Lower lobe of right lung (tissue), 2 donors: ENCODE data around the gene CYBA. TPM values are rescaled to one million over a fixed set of nuclear protein-coding genes. Genes with fewer than 3 reads are reported as not detected.

ENCODE experiments used
- ATAC-seq, 2 donors: fragments of 200-7000 bp; cut with Tn5 transposase; one replicate each; pipeline ENCODE4 v1.9.1; 2020 to 2022; ENCODE audit warnings: mild to moderate bottlenecking in 2 of 2, moderate library complexity in 2 of 2
- DNase-seq: peaks from one replicate; pipeline ENCODE4 v3.0.0-alpha.2; 2020
- H3K27ac ChIP-seq: fragments of 200-600 bp; one replicate; pipeline ENCODE4 v1.8.0; 2022
- H3K27me3 ChIP-seq: fragments of 200-600 bp; one replicate; pipeline ENCODE4 v1.8.0; 2022; ENCODE audit warnings: low read depth
- H3K36me3 ChIP-seq: fragments of 200-600 bp; one replicate; pipeline ENCODE4 v1.8.0; 2022; ENCODE audit warnings: mild to moderate bottlenecking
- H3K4me1 ChIP-seq: fragments of 200-600 bp; one replicate; pipeline ENCODE4 v1.8.0; 2022
- H3K4me3 ChIP-seq: fragments of 200-600 bp; one replicate; pipeline ENCODE4 v1.8.0; 2022; ENCODE audit warnings: mild to moderate bottlenecking
- H3K9me3 ChIP-seq: fragments of 200-600 bp; one replicate; pipeline ENCODE4 v1.8.0; 2022
- intact Hi-C: fragments of 100-400 bp; cut with DNase I; formaldehyde crosslinking; loops from one replicate; pipeline ENCODE4 v1.11.0; 2022
- total RNA-seq: library from RNA; stranded (reverse); fragmentation: NEBNext Ultra II Directional; extraction: Animal tissue kit (Norgen Biotek cat#: 25700); gene quantifications from one replicate; pipeline ENCODE4 v1.2.1, GENCODE V29; 2021
- TF ChIP-seq, protein P1 (sequence below): fragments of 200-600 bp; IDR thresholded peaks from one replicate; pipeline ENCODE4 v1.8.0; 2022; ENCODE audit warnings: antibody characterized with exemption, mild to moderate bottlenecking
- donor health status: DM: no; HTN: yes; CAD: no; lungs with severe emphysema.

Gene CYBA
- total RNA-seq, 1 donor from 2014 or later = 371 TPM

DNA sequence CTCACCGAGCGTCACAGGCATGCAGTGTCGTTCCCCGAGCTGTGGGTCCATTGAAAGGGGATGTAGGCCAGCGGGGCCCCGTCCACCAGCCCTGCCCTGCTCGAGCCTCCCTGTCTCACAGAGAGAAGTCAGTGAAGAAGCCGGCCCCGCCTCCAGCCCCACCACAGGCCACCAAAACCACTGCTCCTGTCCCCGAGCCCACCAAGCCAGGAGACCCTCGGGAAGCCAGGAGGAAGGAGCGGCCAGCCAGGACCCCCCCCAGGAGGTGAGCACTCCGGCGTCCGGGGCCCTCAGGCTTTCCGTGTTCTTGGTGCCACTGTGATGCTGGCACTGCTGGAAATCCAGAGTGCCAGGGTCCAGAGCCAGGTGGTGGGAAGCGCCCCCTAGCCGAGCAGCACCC, 26.4 kb downstream of the CYBA start:
- Histone ChIP-seq H3K27ac (no peak overlapping the region), H3K27me3 (no peaks in the 10 kb centered on the region), H3K4me3 (no peak overlapping the region), H3K36me3 (peaks cover 86% of the 10 kb centered on the region), H3K9me3 (no peaks in the 10 kb centered on the region), H3K4me1 (no peaks in the 10 kb centered on the region)
- TF ChIP-seq, protein P1, sequence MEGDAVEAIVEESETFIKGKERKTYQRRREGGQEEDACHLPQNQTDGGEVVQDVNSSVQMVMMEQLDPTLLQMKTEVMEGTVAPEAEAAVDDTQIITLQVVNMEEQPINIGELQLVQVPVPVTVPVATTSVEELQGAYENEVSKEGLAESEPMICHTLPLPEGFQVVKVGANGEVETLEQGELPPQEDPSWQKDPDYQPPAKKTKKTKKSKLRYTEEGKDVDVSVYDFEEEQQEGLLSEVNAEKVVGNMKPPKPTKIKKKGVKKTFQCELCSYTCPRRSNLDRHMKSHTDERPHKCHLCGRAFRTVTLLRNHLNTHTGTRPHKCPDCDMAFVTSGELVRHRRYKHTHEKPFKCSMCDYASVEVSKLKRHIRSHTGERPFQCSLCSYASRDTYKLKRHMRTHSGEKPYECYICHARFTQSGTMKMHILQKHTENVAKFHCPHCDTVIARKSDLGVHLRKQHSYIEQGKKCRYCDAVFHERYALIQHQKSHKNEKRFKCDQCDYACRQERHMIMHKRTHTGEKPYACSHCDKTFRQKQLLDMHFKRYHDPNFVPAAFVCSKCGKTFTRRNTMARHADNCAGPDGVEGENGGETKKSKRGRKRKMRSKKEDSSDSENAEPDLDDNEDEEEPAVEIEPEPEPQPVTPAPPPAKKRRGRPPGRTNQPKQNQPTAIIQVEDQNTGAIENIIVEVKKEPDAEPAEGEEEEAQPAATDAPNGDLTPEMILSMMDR = no peak
- DNase-seq (no peak), ATAC-seq (no peak)
- intact Hi-C loops = no loop called here

GRCh38 chr16:88623858-88624257, 27.0 kb downstream of the CYBA start:
- TF ChIP-seq, protein P1 = no peak
- peaks cover 86% of the 10 kb centered on the region for H3K36me3 ChIP-seq
- DNase-seq = no peak
- no peaks in the 10 kb centered on the region for H3K27me3 ChIP-seq
- no peak overlapping the region for H3K4me3 ChIP-seq
- H3K27ac ChIP-seq = no peak overlapping the region
- no peaks in the 10 kb centered on the region for H3K4me1 ChIP-seq
- no peaks in the 10 kb centered on the region for H3K9me3 ChIP-seq
- ATAC-seq = no peak
- intact Hi-C loops = no loop called here

DNA sequence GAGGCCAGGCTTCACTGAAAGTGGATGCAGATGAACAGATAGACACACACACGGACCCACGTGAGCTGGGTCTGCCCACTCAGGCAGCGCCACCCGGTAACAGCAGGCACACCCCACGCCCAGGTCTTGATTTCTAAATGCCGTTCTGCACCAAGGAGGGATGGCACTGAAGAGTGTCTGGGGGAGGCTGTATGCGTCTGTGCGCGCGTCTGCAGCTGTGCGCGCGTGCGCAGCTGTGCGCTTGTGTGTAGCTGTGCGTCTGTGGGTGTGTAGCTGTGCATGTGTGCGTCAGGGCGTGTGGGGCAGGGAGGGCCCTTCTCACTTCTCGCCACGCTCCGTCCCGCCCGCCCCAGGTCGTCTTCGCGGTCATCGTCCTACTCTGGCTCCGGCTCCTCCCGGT, 28.0 kb downstream of the CYBA start:
- no peak for ATAC-seq
- intact Hi-C loops = no loop called here
- Histone ChIP-seq H3K27me3 (no peaks in the 10 kb centered on the region), H3K4me1 (no peaks in the 10 kb centered on the region), H3K4me3 (no peak overlapping the region), H3K9me3 (no peaks in the 10 kb centered on the region), H3K27ac (no peak overlapping the region), H3K36me3 (peaks cover 86% of the 10 kb centered on the region)
- TF ChIP-seq, protein P1 = no peak
- DNase-seq = no peak

- ATAC-seq = no peak
- TF ChIP-seq, protein P1 = no peak
- Histone ChIP-seq H3K4me3 (no peak overlapping the region), H3K27me3 (no peaks in the 10 kb centered on the region), H3K4me1 (peaks cover 4% of the 10 kb centered on the region), H3K9me3 (no peaks in the 10 kb centered on the region), H3K36me3 (peaks cover 86% of the 10 kb centered on the region), H3K27ac (no peak overlapping the region)
- intact Hi-C loops = no loop called here
- DNase-seq = no peak
Observed at GRCh38 chr16:88622125-88622524, 28.7 kb downstream of the CYBA start.

DNA sequence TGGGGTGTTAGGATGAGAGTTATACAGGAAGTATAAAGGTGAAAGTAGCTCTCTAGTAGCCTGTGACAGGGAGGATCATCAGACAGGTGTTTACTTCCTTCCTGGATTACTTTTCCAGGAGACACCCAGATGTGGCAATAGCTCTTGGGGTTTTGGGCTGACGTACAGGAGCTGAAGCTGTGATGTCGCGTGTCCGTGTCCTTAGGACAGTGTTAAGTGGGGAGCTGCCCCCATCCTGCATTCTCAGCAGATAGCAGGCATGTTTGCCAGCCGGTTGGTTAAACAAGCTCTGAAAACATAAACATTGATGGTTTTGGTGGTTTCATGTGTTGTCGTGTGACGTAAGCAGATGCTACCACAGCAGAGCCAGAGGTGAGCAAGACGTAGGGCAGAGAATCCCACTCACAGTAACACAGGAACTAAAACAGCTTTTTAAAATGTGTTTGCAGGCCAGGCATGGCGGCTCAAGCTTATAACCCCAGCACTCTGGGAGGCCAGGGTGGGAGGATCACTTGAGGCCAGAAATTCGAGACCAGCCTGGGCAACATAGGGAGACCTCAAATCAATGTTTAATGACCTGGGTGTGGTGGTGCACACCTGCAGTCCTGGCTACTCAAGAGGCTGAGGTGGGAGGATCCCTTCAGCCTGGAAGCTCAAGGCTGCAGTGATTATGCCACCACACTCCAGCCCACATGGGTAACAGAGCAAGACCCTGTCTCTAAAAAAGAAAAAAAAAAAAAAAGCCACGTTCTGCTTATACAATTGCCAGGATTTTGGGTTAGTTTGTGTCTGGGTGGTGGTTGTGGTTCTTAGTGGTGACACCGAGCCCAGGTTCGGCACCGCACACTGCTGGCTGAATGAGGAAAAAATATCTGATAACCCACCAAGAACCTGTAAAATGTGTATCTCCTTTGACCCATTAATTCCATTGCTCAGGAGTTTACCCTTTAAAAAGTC, 30.7 kb downstream of the CYBA start:
- no peaks in the 10 kb centered on the region for H3K27me3 ChIP-seq
- H3K4me1 ChIP-seq = peaks cover 18% of the 10 kb centered on the region
- H3K9me3 ChIP-seq = no peaks in the 10 kb centered on the region
- peaks cover 81% of the 10 kb centered on the region for H3K36me3 ChIP-seq
- DNase-seq = no peak
- intact Hi-C loops = no loop called here
- peak; percentile 9 to 27 for ATAC-seq
- TF ChIP-seq, protein P1 = no peak
- peak overlapping the region; percentile 11 for H3K27ac ChIP-seq
- no peak overlapping the region for H3K4me3 ChIP-seq
